ENCODE measurements around the gene CFTR.

The CFTR gene

GRCh38 chr7:117675497-117676435 lies 195.9 kb downstream of the CFTR start:
- in situ Hi-C loops (cut with HindIII; ENCODE audit: low sequenced_read_pairs) = no loop called here
- H3K4me3 ChIP-seq (ENCODE audit: low read depth, low read length) = no peak overlapping the region
- no peak for TF ChIP-seq CTCF (IDR thresholded peaks at IDR 0.05; ENCODE audit: low read depth, low read length)
- DNase-seq (ENCODE audit: low read depth, low spot score) = no peak

GRCh38 chr7:117679120-117679519 lies 199.3 kb downstream of the CFTR start:
- no peak for TF ChIP-seq CTCF (IDR thresholded peaks at IDR 0.05; ENCODE audit: low read depth, low read length)
- no peak for DNase-seq (ENCODE audit: low read depth, low spot score)
- in situ Hi-C loops (cut with HindIII; ENCODE audit: low sequenced_read_pairs) = no loop called here
- no peak overlapping the region for H3K4me3 ChIP-seq (ENCODE audit: low read depth, low read length)

GRCh38 chr7:117682681-117683385 lies 203.0 kb downstream of the CFTR start:
- DNase-seq (ENCODE audit: low read depth, low spot score) = peak; percentile 13
- no peak for TF ChIP-seq CTCF (IDR thresholded peaks at IDR 0.05; ENCODE audit: low read depth, low read length)
- in situ Hi-C loops (cut with HindIII; ENCODE audit: low sequenced_read_pairs) = no loop called here
- H3K4me3 ChIP-seq (ENCODE audit: low read depth, low read length) = no peak overlapping the region

GRCh38 chr7:117683430-117684175 lies 203.8 kb downstream of the CFTR start:
- no peak for DNase-seq (ENCODE audit: low read depth, low spot score)
- in situ Hi-C loops (cut with HindIII; ENCODE audit: low sequenced_read_pairs) = no loop called here
- TF ChIP-seq CTCF (IDR thresholded peaks at IDR 0.05; ENCODE audit: low read depth, low read length) = no peak
- H3K4me3 ChIP-seq (ENCODE audit: low read depth, low read length) = no peak overlapping the region

GRCh38 chr7:117685795-117686194 lies 206.0 kb downstream of the CFTR start:
- DNase-seq (ENCODE audit: low read depth, low spot score) = no peak
- no peak overlapping the region for H3K4me3 ChIP-seq (ENCODE audit: low read depth, low read length)
- in situ Hi-C loops (cut with HindIII; ENCODE audit: low sequenced_read_pairs) = no loop called here
- no peak for TF ChIP-seq CTCF (IDR thresholded peaks at IDR 0.05; ENCODE audit: low read depth, low read length)

GRCh38 chr7:117686311-117686935 lies 206.6 kb downstream of the CFTR start:
- no peak overlapping the region for H3K4me3 ChIP-seq (ENCODE audit: low read depth, low read length)
- in situ Hi-C loops (cut with HindIII; ENCODE audit: low sequenced_read_pairs) = no loop called here
- no peak for TF ChIP-seq CTCF (IDR thresholded peaks at IDR 0.05; ENCODE audit: low read depth, low read length)
- no peak for DNase-seq (ENCODE audit: low read depth, low spot score)
